A549 (cell line): Measurements from ENCODE around the gene FDCSP. TPM values are rescaled to one million over a fixed set of nuclear protein-coding genes. Genes with fewer than 3 reads are reported as not detected.

Experiments
- ATAC-seq, 2 experiments: fragments of 200-7000 bp in 1 of 2; fragments of >200 bp in 1 of 2; cut with Nextera tagmentation in 1 of 2; cut with Tn5 transposase in 1 of 2; 3 replicates each; pipeline versions ENCODE4 v1.8.0 to v1.9.1; 2018 to 2020; ENCODE audit warnings: mild to moderate bottlenecking in 1 of 2, moderate library complexity in 1 of 2
- CTCF ChIA-PET: fragments of 300-600 bp; sonication (Branson Sonifier 250); formaldehyde crosslinking; extraction: SDS; loops from one replicate; lab custom pipeline; 2021; ENCODE audit warnings: antibody characterized with exemption, inconsistent platforms; lab: Yijun Ruan, JAX
- POLR2A ChIA-PET: fragments of 350-600 bp; formaldehyde crosslinking; extraction: SDS; loops from one replicate; lab custom pipeline; 2021; ENCODE audit warnings: antibody characterized with exemption, inconsistent platforms; lab: Yijun Ruan, JAX
- DNase-seq, 2 experiments: peaks; one replicate each; pipeline versions ENCODE4 v3.0.0 to v3.0.0-alpha.2; 2011 to 2016; ENCODE audit warnings: low read depth in 1 of 2, low spot score in 1 of 2
- FAIRE-seq: peaks from 2 replicates; lab custom pipeline; 2011; peaks lifted over from hg19 to GRCh38; lab: Jason Lieb, UNC
- H3K27ac ChIP-seq, 2 experiments: fragments of >200 bp; sonication (Bioruptor Twin); formaldehyde crosslinking; 3 replicates each; pipeline ENCODE4 v1.5.1; 2016 to 2017
- H3K4me1 ChIP-seq: fragments of >200 bp; sonication (Bioruptor Twin); formaldehyde crosslinking; 3 replicates; pipeline ENCODE4 v1.6.1; 2016
- H3K4me2 ChIP-seq: fragments of >200 bp; sonication (Bioruptor Twin); formaldehyde crosslinking; 3 replicates; pipeline ENCODE4 v1.6.1; 2016
- H3K4me3 ChIP-seq: fragments of >200 bp; sonication (Bioruptor Twin); formaldehyde crosslinking; 3 replicates; pipeline ENCODE4 v1.5.1; 2016
- H3K9me3 ChIP-seq: fragments of >200 bp; sonication (Bioruptor Twin); formaldehyde crosslinking; 3 replicates; pipeline ENCODE4 v1.6.1; 2016
- CBX2 ChIP-seq: fragments of 200-600 bp; sonication (generic); IDR thresholded peaks from 2 replicates; pipeline ENCODE4 v1.6.1; 2016; ENCODE audit warnings: low read depth, mild to moderate bottlenecking, borderline replicate concordance
- EHF ChIP-seq: fragments of 250-450 bp; sonication (Bioruptor Pico); IDR thresholded peaks from 2 replicates; pipeline ENCODE4 v1.5.0; 2020; ENCODE audit warnings: mild to moderate bottlenecking
- GATA3 ChIP-seq: IDR thresholded peaks from 2 replicates; pipeline ENCODE4 v1.6.1; 2012; ENCODE audit warnings: borderline replicate concordance
- HEYL ChIP-seq: fragments of 250-450 bp; sonication (Bioruptor Pico); IDR thresholded peaks from 2 replicates; pipeline ENCODE4 v1.8.0; 2021; ENCODE audit warnings: mild to moderate bottlenecking, moderate library complexity
- HOXB13 ChIP-seq: fragments of 250-450 bp; sonication (Bioruptor Pico); IDR thresholded peaks from 2 replicates; pipeline ENCODE4 v1.5.0; 2020; ENCODE audit warnings: low read depth, mild to moderate bottlenecking, moderate library complexity
- JUN ChIP-seq, 2 experiments: fragments of >200 bp; sonication (Bioruptor Twin); formaldehyde crosslinking; IDR thresholded peaks; 2 replicates in 1 of 2; 3 replicates in 1 of 2; pipeline ENCODE4 v1.6.1; 2016 to 2017
- JUNB ChIP-seq: fragments of >200 bp; sonication (Bioruptor Twin); formaldehyde crosslinking; IDR thresholded peaks from 2 replicates; pipeline ENCODE4 v1.6.1; 2016
- KDM5A ChIP-seq: fragments of 200-600 bp; sonication (generic); IDR thresholded peaks from 2 replicates; pipeline ENCODE4 v1.6.1; 2016; ENCODE audit warnings: antibody characterized with exemption, mild to moderate bottlenecking
- MAFK ChIP-seq: fragments of 450-650 bp; IDR thresholded peaks from 2 replicates; pipeline ENCODE4 v1.6.1; 2014; ENCODE audit not compliant: partially characterized antibody
- MAZ ChIP-seq: fragments of 150-350 bp; IDR thresholded peaks from 2 replicates; pipeline ENCODE4 v1.6.1; 2014; ENCODE audit warnings: antibody characterized with exemption, low read depth, low read length, borderline replicate concordance
- RNF2 ChIP-seq: fragments of 200-600 bp; sonication (generic); IDR thresholded peaks from 2 replicates; pipeline ENCODE4 v1.6.1; 2016; ENCODE audit warnings: low read depth, mild to moderate bottlenecking, antibody characterized with exemption, moderate library complexity, borderline replicate concordance
- SMC3 ChIP-seq: fragments of >200 bp; sonication (Bioruptor Twin); formaldehyde crosslinking; IDR thresholded peaks from 3 replicates; pipeline ENCODE4 v1.6.1; 2018; ENCODE audit warnings: inconsistent platforms
- TFCP2L1 ChIP-seq: fragments of 250-450 bp; sonication (Bioruptor Pico); IDR thresholded peaks from 2 replicates; pipeline ENCODE4 v1.5.0; 2021; ENCODE audit warnings: mild to moderate bottlenecking
- ZC3H11A ChIP-seq: fragments of 450-650 bp; IDR thresholded peaks from 2 replicates; pipeline ENCODE4 v1.6.1; 2014; ENCODE audit warnings: antibody characterized with exemption, mild to moderate bottlenecking
- ZFP36 ChIP-seq: fragments of 450-650 bp; IDR thresholded peaks from 2 replicates; pipeline ENCODE4 v1.6.1; 2014; ENCODE audit warnings: borderline replicate concordance; ENCODE audit not compliant: partially characterized antibody
- ZNF302 ChIP-seq: fragments of 250-450 bp; sonication (Bioruptor Pico); IDR thresholded peaks from 2 replicates; pipeline ENCODE4 v1.9.0; 2021; ENCODE audit warnings: inconsistent platforms, mild to moderate bottlenecking, moderate library complexity
- WGBS: methylation state at CpG from one replicate; pipeline ENCODE4 v1.1.6; 2017; ENCODE audit errors: missing lambda C conversion rate; 5-methylcytosine and 5-hydroxymethylcytosine counted together
- polyA plus RNA-seq, 4 experiments: library from polyadenylated mRNA; depleted of rRNA in 3 of 4; stranded (reverse); fragments of >200 nt; fragmentation: RNase III in 1 of 4; extraction: RNeasy Plus Mini Kit Qiagen cat#74134 plus additional on column Dnase treatment in 1 of 4; gene quantifications; 2 replicates in 3 of 4; 3 replicates in 1 of 4; pipeline ENCODE4 v1.2.3, GENCODE V29; 2011 to 2017
- TF ChIP-seq, protein P1 (sequence below): fragments of 200-600 bp; sonication (generic); IDR thresholded peaks from 2 replicates; pipeline ENCODE4 v1.6.1; 2016; ENCODE audit warnings: antibody characterized with exemption, mild to moderate bottlenecking, moderate library complexity
- TF ChIP-seq, protein P2 (sequence below): fragments of >200 bp; sonication (Bioruptor Twin); formaldehyde crosslinking; IDR thresholded peaks from 2 replicates; pipeline ENCODE4 v1.6.1; 2016
- TF ChIP-seq, protein P3 (sequence below): IDR thresholded peaks from 2 replicates; pipeline ENCODE4 v1.6.1; 2012
- TF ChIP-seq, protein P4 (sequence below): fragments of >200 bp; sonication (Bioruptor Twin); formaldehyde crosslinking; IDR thresholded peaks from 3 replicates; pipeline ENCODE4 v1.5.1; 2016

Gene FDCSP
- polyA plus RNA-seq, 2 of the 4 experiments (the other 2 are of a cell fraction) = not detected

DNA sequence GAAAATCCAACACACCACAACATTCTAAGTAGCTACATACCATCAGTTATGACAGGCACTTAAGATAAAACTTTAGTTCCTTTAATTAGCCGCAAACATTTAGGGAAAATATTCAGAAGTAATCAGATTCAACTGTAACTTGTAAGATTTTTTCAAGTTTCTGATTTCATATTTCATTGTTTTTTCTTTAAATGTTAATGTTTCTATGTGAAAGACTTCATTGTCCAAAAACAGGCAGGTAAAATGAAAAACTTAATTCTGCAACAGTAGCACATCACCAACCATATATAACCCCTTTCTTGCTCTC lies 42.0 kb upstream of the FDCSP start:
- Histone ChIP-seq H3K4me3 (no peak overlapping the region), H3K9me3 (no peaks in the 10 kb centered on the region), H3K4me1 (no peaks in the 10 kb centered on the region), H3K27ac (no peak overlapping the region), H3K4me2 (no peak overlapping the region)
- CTCF ChIA-PET = no interaction called here
- POLR2A ChIA-PET = no interaction called here
- WGBS = 91% methylated on average over 1 of the region's 1 CpG
- ATAC-seq (no peak), DNase-seq (no peak), FAIRE-seq (no peak)
- TF ChIP-seq JUN (IDR thresholded peaks at IDR 0.05) (no peak), RNF2 (no peak), MAZ (no peak), SMC3 (no peak), HEYL (CRISPR knock-in tag) (no peak), JUNB (no peak), ZFP36 (no peak), HOXB13 (no peak), EHF (CRISPR knock-in tag) (no peak)
- TF ChIP-seq, protein P1, sequence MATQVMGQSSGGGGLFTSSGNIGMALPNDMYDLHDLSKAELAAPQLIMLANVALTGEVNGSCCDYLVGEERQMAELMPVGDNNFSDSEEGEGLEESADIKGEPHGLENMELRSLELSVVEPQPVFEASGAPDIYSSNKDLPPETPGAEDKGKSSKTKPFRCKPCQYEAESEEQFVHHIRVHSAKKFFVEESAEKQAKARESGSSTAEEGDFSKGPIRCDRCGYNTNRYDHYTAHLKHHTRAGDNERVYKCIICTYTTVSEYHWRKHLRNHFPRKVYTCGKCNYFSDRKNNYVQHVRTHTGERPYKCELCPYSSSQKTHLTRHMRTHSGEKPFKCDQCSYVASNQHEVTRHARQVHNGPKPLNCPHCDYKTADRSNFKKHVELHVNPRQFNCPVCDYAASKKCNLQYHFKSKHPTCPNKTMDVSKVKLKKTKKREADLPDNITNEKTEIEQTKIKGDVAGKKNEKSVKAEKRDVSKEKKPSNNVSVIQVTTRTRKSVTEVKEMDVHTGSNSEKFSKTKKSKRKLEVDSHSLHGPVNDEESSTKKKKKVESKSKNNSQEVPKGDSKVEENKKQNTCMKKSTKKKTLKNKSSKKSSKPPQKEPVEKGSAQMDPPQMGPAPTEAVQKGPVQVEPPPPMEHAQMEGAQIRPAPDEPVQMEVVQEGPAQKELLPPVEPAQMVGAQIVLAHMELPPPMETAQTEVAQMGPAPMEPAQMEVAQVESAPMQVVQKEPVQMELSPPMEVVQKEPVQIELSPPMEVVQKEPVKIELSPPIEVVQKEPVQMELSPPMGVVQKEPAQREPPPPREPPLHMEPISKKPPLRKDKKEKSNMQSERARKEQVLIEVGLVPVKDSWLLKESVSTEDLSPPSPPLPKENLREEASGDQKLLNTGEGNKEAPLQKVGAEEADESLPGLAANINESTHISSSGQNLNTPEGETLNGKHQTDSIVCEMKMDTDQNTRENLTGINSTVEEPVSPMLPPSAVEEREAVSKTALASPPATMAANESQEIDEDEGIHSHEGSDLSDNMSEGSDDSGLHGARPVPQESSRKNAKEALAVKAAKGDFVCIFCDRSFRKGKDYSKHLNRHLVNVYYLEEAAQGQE = no peak
- TF ChIP-seq, protein P2, sequence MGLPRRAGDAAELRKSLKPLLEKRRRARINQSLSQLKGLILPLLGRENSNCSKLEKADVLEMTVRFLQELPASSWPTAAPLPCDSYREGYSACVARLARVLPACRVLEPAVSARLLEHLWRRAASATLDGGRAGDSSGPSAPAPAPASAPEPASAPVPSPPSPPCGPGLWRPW = no peak
- TF ChIP-seq, protein P3, sequence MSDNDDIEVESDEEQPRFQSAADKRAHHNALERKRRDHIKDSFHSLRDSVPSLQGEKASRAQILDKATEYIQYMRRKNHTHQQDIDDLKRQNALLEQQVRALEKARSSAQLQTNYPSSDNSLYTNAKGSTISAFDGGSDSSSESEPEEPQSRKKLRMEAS = no peak
- TF ChIP-seq, protein P4, sequence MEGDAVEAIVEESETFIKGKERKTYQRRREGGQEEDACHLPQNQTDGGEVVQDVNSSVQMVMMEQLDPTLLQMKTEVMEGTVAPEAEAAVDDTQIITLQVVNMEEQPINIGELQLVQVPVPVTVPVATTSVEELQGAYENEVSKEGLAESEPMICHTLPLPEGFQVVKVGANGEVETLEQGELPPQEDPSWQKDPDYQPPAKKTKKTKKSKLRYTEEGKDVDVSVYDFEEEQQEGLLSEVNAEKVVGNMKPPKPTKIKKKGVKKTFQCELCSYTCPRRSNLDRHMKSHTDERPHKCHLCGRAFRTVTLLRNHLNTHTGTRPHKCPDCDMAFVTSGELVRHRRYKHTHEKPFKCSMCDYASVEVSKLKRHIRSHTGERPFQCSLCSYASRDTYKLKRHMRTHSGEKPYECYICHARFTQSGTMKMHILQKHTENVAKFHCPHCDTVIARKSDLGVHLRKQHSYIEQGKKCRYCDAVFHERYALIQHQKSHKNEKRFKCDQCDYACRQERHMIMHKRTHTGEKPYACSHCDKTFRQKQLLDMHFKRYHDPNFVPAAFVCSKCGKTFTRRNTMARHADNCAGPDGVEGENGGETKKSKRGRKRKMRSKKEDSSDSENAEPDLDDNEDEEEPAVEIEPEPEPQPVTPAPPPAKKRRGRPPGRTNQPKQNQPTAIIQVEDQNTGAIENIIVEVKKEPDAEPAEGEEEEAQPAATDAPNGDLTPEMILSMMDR = no peak; the same call in 2 of the 3 replicates

DNA sequence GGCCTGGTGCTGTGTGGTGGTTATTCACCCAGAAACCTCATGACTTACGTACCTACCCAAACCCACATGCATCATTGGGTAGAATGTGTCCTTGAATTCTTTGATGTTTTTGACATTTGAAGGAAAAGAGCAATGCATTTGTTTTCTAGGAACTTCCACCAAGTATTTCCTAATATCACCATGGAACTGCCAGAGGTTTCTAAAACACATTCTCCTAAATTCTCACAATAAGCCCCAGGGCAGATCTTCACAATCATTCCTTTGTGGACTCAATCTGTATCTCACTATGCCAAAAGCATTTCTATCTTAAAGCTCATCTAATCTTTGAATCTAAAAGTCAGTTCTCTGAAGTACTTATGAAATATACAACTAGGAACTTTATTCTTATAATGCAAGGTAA lies 38.7 kb upstream of the FDCSP start:
- no peak overlapping the region for H3K4me2 ChIP-seq
- TF ChIP-seq ZNF302 (CRISPR knock-in tag) (no peak), ZC3H11A (no peak), KDM5A (no peak)
- TF ChIP-seq, all 56 proteins: peak for 0
- DNase-seq (no peak), ATAC-seq (no peak), FAIRE-seq (no peak)
- Histone ChIP-seq H3K4me1 (no peaks in the 10 kb centered on the region), H3K9me3 (no peaks in the 10 kb centered on the region), H3K4me3 (no peak overlapping the region), H3K27ac (no peak overlapping the region)
- WGBS = 87% methylated on average over 1 of the region's 1 CpG
- POLR2A ChIA-PET = no interaction called here
- CTCF ChIA-PET = no interaction called here

DNA sequence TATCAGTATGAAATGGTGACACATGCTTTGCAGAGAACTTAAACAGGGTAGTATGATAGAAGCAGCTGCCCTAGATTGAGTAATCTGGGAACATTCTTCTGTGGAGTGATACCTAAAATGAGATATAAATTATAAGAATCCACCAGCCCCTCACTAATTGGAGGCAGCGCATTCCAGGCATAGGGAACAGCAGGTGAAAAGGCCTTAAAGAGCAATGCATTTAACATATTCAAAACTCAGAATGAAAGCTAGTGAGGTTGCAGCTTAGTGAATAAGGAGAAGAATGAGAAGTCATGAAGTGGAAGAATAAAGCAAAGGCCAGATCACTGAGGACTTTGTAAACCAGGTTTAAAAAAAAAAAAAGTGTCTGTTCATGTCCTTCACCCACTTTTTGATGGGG lies 35.3 kb upstream of the FDCSP start:
- Histone ChIP-seq H3K4me3 (no peak overlapping the region), H3K4me2 (no peak overlapping the region), H3K27ac (no peak overlapping the region), H3K4me1 (no peaks in the 10 kb centered on the region), H3K9me3 (no peaks in the 10 kb centered on the region)
- no peak for FAIRE-seq
- POLR2A ChIA-PET = no interaction called here
- 82% methylated on average over 1 of the region's 1 CpG for WGBS
- CTCF ChIA-PET = no interaction called here
- TF ChIP-seq ZFP36 (no peak), GATA3 (no peak), MAFK (no peak), CBX2 (no peak), KDM5A (no peak), TFCP2L1 (CRISPR knock-in tag) (no peak), JUNB (no peak)
- TF ChIP-seq, protein P4 = no peak
- TF ChIP-seq, all 56 proteins: peak for 0
- no peak for ATAC-seq
- no peak for DNase-seq
